Muscle of leg (tissue), 11 donors: Measurements from ENCODE around the gene SLC30A4. TPM values are rescaled to one million over a fixed set of nuclear protein-coding genes. Genes with fewer than 3 reads are reported as not detected.
A peak's percentile ranks its signal among the peaks of the same experiment; 100 is the strongest.

ENCODE experiments used
- DNase-seq: peaks from one replicate; pipeline ENCODE4 v3.0.0; 2013
- H3K27ac ChIP-seq: one replicate; pipeline ENCODE4 v1.5.1; 2013; ENCODE audit warnings: mild to moderate bottlenecking, low read length, control low read depth
- H3K27me3 ChIP-seq: one replicate; pipeline ENCODE4 v1.6.1; 2013; ENCODE audit warnings: low read length; ENCODE audit not compliant: control insufficient read depth, insufficient read depth
- H3K36me3 ChIP-seq: one replicate; pipeline ENCODE4 v1.6.1; 2013; ENCODE audit warnings: low read length; ENCODE audit not compliant: control insufficient read depth, insufficient read depth
- H3K4me1 ChIP-seq: one replicate; pipeline ENCODE4 v1.6.1; 2013; ENCODE audit warnings: low read length; ENCODE audit not compliant: control insufficient read depth, insufficient read depth
- H3K4me3 ChIP-seq: one replicate; pipeline ENCODE4 v1.5.1; 2013; ENCODE audit warnings: low read length, control low read depth
- H3K9me3 ChIP-seq: replicated peaks from 2 replicates; pipeline ENCODE4 v1.6.1; 2013; ENCODE audit warnings: low read depth, low read length; ENCODE audit not compliant: control insufficient read depth
- WGBS: methylation state at CpG from one replicate; pipeline ENCODE4 v1.1.5; 2013; ENCODE audit warnings: missing lambda C conversion rate; ENCODE audit not compliant: insufficient coverage; 5-methylcytosine and 5-hydroxymethylcytosine counted together
- polyA plus RNA-seq, 8 donors: library from polyadenylated mRNA; unstranded; fragments of 120-200 nt; gene quantifications; one replicate each; pipeline versions ENCODE4 v1.2.1 to v1.2.3, GENCODE V29; 2013; ENCODE audit warnings: inconsistent platforms in 1 of 8, low replicate concordance in 1 of 8; ENCODE audit not compliant: insufficient read length in 8 of 8, insufficient read depth in 1 of 8
- total RNA-seq: library from RNA; stranded (reverse); fragments of 120-200 nt; gene quantifications from one replicate; pipeline ENCODE4 v1.2.4, GENCODE V29; 2013

SLC30A4 gene
- total and polyA plus RNA-seq, 9 donors: 2.9 to 7.0 (median 4.7) TPM

DNA sequence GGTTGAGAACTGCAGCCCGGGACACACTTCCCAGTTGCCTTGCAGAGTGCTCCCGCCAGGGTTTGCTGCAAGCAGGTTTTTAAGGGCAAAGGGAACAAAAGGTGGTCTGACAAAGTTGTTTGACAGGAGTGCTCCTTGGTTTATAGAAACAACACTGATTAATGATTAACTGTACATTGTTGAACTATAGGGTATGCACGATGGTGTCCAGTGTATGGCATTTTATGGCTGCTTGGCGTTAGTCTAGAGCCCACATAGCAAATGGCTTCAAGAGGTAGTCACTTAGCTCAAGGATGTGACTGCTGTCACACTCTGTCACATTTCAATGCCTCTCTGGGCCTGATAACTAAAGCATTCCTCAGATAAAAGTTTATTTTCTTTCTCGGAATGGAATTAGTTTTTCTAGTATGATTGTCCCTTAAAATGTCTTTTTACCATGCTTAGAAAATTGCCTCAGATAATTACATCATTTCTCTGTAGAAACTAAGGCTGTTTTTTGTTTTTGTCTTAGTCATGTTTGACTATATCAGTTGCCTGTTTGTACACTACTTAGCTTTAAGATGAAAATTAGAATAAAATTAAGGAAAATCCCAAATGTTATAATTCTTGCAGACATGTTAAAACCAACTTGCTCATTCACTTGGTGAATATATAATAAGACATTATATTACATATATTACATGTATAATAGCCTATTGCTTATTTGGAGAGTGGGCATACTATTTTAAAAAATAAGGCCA lies 82.9 kb downstream of the SLC30A4 start:
- no peaks in the 10 kb centered on the region for H3K36me3 ChIP-seq
- WGBS: 67% methylated on average over 3 of the region's 5 CpGs
- no peaks in the 10 kb centered on the region for H3K4me1 ChIP-seq
- no peaks in the 10 kb centered on the region for H3K27me3 ChIP-seq
- H3K27ac ChIP-seq: no peak overlapping the region
- no peak overlapping the region for H3K4me3 ChIP-seq
- H3K9me3 ChIP-seq: no peaks in the 10 kb centered on the region
- no peak for DNase-seq

DNA sequence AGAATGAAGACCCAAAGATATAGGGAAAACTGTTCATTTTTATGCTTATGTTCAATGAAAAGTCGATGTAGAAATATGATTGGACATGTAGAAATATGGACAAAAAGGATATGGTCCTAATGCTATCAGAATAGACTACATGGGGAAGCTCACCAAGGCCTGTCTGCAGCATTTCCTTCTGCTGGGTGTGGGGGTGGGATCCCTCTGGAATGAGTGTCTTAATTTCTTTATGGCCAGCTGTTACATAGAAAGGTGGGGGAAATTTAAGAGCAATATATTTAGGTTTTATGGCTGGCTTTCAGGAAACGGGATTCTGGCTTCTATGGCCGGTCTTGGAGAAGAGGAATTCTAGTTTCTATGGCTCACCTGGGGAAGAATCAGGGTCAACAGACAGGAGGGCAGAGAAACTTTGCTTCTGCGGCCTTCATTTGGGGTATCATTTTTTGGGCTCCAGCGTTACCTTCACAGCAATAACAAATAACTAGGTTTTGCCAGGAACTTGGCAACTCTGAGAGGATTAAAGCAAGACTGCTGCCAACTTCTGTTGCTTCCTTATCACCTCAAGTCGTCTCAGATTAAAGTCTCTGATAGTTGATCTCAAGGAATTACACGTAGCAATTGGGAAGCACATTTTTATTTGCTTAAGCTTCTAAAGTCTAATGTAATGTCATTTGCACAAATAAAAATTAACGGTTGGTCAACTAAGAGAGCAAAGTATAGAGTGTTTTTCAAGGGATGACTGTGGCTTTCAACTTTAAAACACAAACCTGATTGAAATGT lies 87.2 kb downstream of the SLC30A4 start:
- no peaks in the 10 kb centered on the region for H3K36me3 ChIP-seq
- no peaks in the 10 kb centered on the region for H3K9me3 ChIP-seq
- WGBS: 69% methylated on average over 3 of the region's 8 CpGs
- DNase-seq: no peak
- no peak overlapping the region for H3K27ac ChIP-seq
- H3K4me3 ChIP-seq: no peak overlapping the region
- H3K4me1 ChIP-seq: peaks cover 3% of the 10 kb centered on the region
- H3K27me3 ChIP-seq: peaks cover 2% of the 10 kb centered on the region

- H3K4me3 ChIP-seq: no peak overlapping the region
- no peak for DNase-seq
- no peaks in the 10 kb centered on the region for H3K9me3 ChIP-seq
- H3K27ac ChIP-seq: no peak overlapping the region
- peaks cover 11% of the 10 kb centered on the region for H3K27me3 ChIP-seq
- peaks cover 8% of the 10 kb centered on the region for H3K4me1 ChIP-seq
- WGBS: no CpG with 5 or more reads among the region's 2 CpGs
- no peaks in the 10 kb centered on the region for H3K36me3 ChIP-seq
Observed at GRCh38 chr15:45434078-45434567, 88.4 kb downstream of the SLC30A4 start.

DNA sequence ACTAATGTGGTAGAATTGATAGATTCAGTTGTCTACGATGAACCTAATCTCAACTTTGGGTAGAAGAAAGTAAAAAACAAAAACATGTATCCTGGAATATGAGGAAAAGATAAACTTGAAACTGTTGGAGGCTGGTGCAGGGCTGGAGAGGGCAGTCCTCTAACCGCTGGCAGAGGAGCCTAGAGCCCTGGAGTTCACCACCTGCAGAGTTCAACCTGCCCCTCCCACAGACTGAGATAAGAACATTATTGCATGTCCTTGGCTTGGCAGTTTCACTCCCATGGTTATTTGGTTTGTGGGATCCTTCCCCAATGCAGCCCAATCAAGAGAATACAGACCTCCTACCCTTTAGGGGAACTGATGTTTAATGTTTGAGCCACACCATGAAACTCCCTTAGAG lies 91.0 kb downstream of the SLC30A4 start:
- WGBS: no CpG with 5 or more reads among the region's 2 CpGs
- peaks cover 11% of the 10 kb centered on the region for H3K27me3 ChIP-seq
- no peak overlapping the region for H3K4me3 ChIP-seq
- H3K36me3 ChIP-seq: no peaks in the 10 kb centered on the region
- DNase-seq: no peak
- H3K9me3 ChIP-seq: no peaks in the 10 kb centered on the region
- H3K4me1 ChIP-seq: peaks cover 8% of the 10 kb centered on the region
- no peak overlapping the region for H3K27ac ChIP-seq

DNA sequence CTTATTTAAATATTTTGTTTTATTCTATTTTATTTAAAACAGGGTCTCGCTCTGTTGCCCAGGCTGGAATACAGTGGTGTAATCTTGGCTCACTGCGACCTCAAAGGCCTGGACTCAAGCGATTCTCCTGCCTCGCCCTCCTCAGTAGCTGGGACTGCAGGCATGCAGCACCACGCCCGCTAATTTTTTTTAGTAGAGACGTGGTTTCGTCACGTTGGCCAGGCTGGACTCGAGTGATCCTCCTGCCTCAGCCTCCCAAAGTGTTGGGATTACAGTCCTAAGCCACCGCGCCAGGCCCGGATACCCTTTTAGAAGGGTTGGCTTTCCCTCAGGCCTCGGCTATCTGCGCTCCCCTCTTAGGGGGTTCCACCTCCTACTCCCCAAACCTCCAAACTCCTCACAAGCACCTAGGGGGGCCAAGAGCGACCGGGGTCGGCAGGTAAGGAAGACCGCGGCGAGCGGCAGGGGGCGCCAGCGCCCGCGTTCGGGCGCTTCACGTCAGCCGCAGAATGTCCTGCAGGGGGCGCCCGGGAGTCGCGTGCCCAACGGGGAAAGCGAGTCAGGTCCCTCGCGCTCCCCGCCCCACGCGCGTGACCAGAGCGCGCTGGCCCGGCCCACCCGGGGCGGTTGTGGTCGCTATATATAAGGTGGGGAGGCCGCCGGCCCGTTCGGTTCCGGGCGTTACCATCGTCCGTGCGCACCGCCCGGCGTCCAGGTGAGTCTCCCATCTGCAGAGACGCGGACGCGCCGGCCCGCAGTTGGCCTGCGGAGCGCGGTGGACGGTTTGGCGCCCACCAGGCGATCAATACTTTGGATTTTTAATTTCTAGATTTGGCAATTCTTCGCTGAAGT lies 92.4 kb downstream of the SLC30A4 start:
- DNase-seq: peak; percentile 43
- H3K4me3 ChIP-seq: peak overlapping the region; percentile 22
- no peak overlapping the region for H3K27ac ChIP-seq
- H3K4me1 ChIP-seq: peaks cover 8% of the 10 kb centered on the region
- no peaks in the 10 kb centered on the region for H3K9me3 ChIP-seq
- peaks cover 11% of the 10 kb centered on the region for H3K27me3 ChIP-seq
- H3K36me3 ChIP-seq: no peaks in the 10 kb centered on the region
- WGBS: 15% methylated on average over 51 of the region's 73 CpGs

Other genes with a start within 250 kb of the SLC30A4 start
- gene GATM, start 144.2 kb downstream of the SLC30A4 start, total RNA-seq: 319 TPM
- 100 to 1,000 TPM; 153 to 331 (median 259) TPM for gene GATM, start 144.2 kb downstream of the SLC30A4 start, polyA plus RNA-seq
- 49.3 TPM for gene BLOC1S6, start 64.6 kb upstream of the SLC30A4 start, total RNA-seq
- gene BLOC1S6, start 64.6 kb upstream of the SLC30A4 start, polyA plus RNA-seq: 10 to 100 TPM; 28.0 to 44.0 (median 36.8) TPM
- 4.6 TPM for gene SQOR, start 112.3 kb upstream of the SLC30A4 start, total RNA-seq
- 1 to 10 TPM; 2.1 to 3.9 (median 3.0) TPM for gene SQOR, start 112.3 kb upstream of the SLC30A4 start, polyA plus RNA-seq